Brain pericyte (primary cell): Measurements from ENCODE around the gene COL19A1.

ENCODE experiments used
- DNase-seq: peaks from one replicate; pipeline ENCODE4 v3.0.0-alpha.2; 2012; ENCODE audit warnings: low read depth, low spot score

The COL19A1 gene

GRCh38 chr6:70221025-70221714, 354.8 kb downstream of the COL19A1 start:
- no peak for DNase-seq

- no peak for DNase-seq
Observed at GRCh38 chr6:70221715-70222438, 355.5 kb downstream of the COL19A1 start.

- no peak for DNase-seq
Observed at GRCh38 chr6:70222439-70222749, 356.0 kb downstream of the COL19A1 start.

GRCh38 chr6:70225055-70225454, 358.7 kb downstream of the COL19A1 start:
- DNase-seq: no peak

- DNase-seq: no peak
Observed at GRCh38 chr6:70231311-70231710, 365.0 kb downstream of the COL19A1 start.

GRCh38 chr6:70234561-70235236, 368.3 kb downstream of the COL19A1 start:
- DNase-seq: no peak

- DNase-seq: no peak
Observed at GRCh38 chr6:70236343-70236742, 370.0 kb downstream of the COL19A1 start.

- DNase-seq: no peak
Observed at GRCh38 chr6:70241031-70241430, 374.7 kb downstream of the COL19A1 start.

GRCh38 chr6:70241991-70242420, 375.6 kb downstream of the COL19A1 start:
- no peak for DNase-seq

GRCh38 chr6:70246118-70246517, 379.8 kb downstream of the COL19A1 start:
- no peak for DNase-seq

- no peak for DNase-seq
Observed at GRCh38 chr6:70252604-70253003, 386.2 kb downstream of the COL19A1 start.

- DNase-seq: no peak
Observed at GRCh38 chr6:70253923-70254322, 387.6 kb downstream of the COL19A1 start.

- DNase-seq: no peak
Observed at GRCh38 chr6:70254784-70255183, 388.4 kb downstream of the COL19A1 start.

- no peak for DNase-seq
Observed at GRCh38 chr6:70257768-70258273, 391.5 kb downstream of the COL19A1 start.

GRCh38 chr6:70258483-70258882, 392.1 kb downstream of the COL19A1 start:
- DNase-seq: no peak
